Omental fat pad (tissue), 4 donors: ENCODE data around the gene BDH2. TPM values are rescaled to one million over a fixed set of nuclear protein-coding genes. Genes with fewer than 3 reads are reported as not detected.

Experiments used
- ATAC-seq: fragments of 150-250 bp; one replicate; pipeline ENCODE4 v1.9.1; 2016; ENCODE audit warnings: mild to moderate bottlenecking, moderate library complexity; ENCODE audit not compliant: low FRiP score
- DNase-seq: peaks from one replicate; pipeline ENCODE4 v3.0.0-alpha.2; 2019; ENCODE audit warnings: low spot score
- CTCF ChIP-seq, 3 donors: fragments of 450-650 bp; IDR thresholded peaks; one replicate each; pipeline ENCODE4 v1.5.1; 2016 to 2017; ENCODE audit warnings: antibody characterized with exemption in 3 of 3, mild to moderate bottlenecking in 3 of 3, moderate library complexity in 2 of 3
- total RNA-seq, 4 donors: library from RNA; depleted of rRNA; stranded (reverse); fragments of >200 nt; gene quantifications; one replicate each; pipeline ENCODE4 v1.1.0, GENCODE V29; 2016

Gene BDH2
- total RNA-seq, 4 donors from 2014 or later, result 32.9 to 79.9 (median 49.3) TPM

- no peak for TF ChIP-seq CTCF (IDR thresholded peaks at IDR 0.05)
- ATAC-seq (no peak), DNase-seq (no peak)
These were observed 68.8 kb downstream of the BDH2 start for GRCh38 chr4:103030791-103031190.

- ATAC-seq (no peak), DNase-seq (no peak)
- TF ChIP-seq CTCF (IDR thresholded peaks at IDR 0.05), result no peak
These were observed 70.3 kb downstream of the BDH2 start for GRCh38 chr4:103029300-103029699.

Other genes starting within 250 kb of the BDH2 start
- gene CISD2, start 230.8 kb downstream of the BDH2 start, total RNA-seq, result 10 to 100 TPM in 3 of 4 donors, 1 to 10 TPM in 1; 7.4 to 18.9 (median 14.1) TPM
- gene SLC9B1, start 80.1 kb downstream of the BDH2 start, total RNA-seq, result 1 to 10 TPM in 1 of 4 donors, under 1 TPM in 3; 0.37 to 1.2 (median 0.83) TPM
- 10 to 100 TPM; 16.9 to 56.1 (median 24.7) TPM for gene SLC9B2, start 23.1 kb downstream of the BDH2 start, total RNA-seq
- gene CENPE, start 98.5 kb upstream of the BDH2 start, total RNA-seq, result 1 to 10 TPM in 1 of 4 donors, under 1 TPM in 3; 0.56 to 2.2 (median 0.77) TPM